ENCODE data around the gene SLF2.
A peak's percentile ranks its signal among the peaks of the same experiment; 100 is the strongest.

SLF2 gene, protein sequence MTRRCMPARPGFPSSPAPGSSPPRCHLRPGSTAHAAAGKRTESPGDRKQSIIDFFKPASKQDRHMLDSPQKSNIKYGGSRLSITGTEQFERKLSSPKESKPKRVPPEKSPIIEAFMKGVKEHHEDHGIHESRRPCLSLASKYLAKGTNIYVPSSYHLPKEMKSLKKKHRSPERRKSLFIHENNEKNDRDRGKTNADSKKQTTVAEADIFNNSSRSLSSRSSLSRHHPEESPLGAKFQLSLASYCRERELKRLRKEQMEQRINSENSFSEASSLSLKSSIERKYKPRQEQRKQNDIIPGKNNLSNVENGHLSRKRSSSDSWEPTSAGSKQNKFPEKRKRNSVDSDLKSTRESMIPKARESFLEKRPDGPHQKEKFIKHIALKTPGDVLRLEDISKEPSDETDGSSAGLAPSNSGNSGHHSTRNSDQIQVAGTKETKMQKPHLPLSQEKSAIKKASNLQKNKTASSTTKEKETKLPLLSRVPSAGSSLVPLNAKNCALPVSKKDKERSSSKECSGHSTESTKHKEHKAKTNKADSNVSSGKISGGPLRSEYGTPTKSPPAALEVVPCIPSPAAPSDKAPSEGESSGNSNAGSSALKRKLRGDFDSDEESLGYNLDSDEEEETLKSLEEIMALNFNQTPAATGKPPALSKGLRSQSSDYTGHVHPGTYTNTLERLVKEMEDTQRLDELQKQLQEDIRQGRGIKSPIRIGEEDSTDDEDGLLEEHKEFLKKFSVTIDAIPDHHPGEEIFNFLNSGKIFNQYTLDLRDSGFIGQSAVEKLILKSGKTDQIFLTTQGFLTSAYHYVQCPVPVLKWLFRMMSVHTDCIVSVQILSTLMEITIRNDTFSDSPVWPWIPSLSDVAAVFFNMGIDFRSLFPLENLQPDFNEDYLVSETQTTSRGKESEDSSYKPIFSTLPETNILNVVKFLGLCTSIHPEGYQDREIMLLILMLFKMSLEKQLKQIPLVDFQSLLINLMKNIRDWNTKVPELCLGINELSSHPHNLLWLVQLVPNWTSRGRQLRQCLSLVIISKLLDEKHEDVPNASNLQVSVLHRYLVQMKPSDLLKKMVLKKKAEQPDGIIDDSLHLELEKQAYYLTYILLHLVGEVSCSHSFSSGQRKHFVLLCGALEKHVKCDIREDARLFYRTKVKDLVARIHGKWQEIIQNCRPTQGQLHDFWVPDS

DNA sequence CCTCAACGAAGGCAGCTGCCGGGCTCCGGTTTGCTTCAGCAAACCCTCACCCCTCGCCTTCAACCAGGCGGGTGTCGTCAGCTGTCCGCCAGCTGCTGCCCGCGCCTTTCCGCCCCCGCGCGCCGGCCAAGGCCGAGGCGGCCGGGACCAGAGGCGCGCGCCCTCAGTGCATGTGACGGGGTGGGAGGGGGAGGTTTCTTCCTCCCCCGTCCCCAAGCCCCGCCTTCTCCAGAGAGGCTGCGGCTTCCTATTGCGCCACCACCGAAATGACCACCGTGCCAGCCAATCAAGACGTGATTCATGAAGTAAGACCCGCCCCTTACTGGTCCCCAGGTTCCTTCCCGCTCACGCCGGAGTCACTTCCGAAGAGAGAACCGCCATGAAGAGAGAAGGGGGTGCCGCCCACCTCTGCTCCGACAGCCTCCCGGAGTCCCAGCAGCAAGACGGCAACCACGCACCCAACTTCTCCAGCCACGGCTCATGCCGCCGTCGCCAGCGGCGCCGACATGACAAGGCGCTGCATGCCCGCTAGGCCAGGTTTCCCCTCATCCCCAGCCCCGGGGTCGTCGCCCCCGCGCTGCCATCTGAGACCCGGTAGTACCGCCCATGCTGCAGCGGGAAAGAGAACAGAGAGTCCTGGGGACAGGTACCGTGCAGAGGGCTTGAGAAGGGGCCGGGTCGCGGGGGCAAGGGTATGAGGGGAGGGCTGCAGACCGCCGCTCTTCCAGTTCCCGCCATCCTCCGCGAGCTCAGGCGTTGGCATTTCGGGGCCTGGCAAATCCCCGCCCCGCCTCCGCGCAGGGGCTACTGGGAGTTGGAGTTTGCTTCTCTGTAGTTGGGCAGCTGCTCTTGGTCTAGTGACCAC is at the start of gene SLF2:
Gene SLF2 (plus strand): TSS at position 359 of the 865 bp plus-strand sequence. CDS start 148 bp downstream, at position 507.
- DNase-seq (ENCODE audit: low spot score) = peak; percentile 91

DNA sequence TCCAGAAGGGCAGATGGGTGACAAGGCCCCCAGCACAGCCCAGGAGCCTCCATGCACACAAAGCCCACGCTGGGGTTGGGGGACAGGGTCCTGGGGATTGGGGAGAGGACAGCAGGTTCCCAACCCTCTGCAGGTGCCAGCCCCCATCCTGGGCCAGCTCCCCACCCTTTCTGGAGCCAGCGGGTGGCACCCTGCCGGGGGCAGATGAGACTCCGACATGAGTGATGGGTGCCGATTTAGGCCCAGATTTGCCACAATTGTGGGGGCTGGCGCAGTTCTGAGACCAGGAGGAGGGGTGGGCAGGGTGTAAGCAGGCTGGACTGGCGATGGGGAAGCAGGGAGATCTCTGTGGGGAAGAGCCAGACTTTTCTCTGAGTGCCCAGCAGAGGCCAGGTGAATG is 49.3 kb upstream of the SLF2 start:
- no peak for DNase-seq (ENCODE audit: low spot score)

GRCh38 chr10:100864036-100864885 is 48.5 kb upstream of the SLF2 start:
- no peak for DNase-seq (ENCODE audit: low spot score)

DNA sequence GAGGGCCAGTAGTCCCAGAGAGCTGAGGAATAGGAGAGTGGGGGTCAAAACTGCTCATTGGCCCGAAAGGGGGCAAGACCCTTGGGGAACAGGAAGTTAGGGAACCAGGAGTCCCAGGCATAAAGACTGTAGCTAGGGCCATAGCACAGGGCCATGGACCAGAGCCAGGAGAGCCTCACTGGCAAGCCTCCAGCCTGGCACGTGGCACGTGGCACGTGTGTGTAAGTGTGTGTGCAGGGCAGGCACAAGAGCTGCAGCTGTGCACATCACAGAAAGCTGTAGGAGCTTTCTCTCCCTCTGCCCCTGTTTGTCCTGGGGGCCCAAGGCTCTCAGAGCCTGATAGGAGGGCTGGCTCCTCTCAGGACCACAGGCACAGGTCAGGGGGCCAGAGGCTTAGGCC is 47.8 kb upstream of the SLF2 start:
- DNase-seq (ENCODE audit: low spot score) = no peak

GRCh38 chr10:100866010-100866409 is 46.8 kb upstream of the SLF2 start:
- no peak for DNase-seq (ENCODE audit: low spot score)

- no peak for DNase-seq (ENCODE audit: low spot score)
Observed at GRCh38 chr10:100866575-100867098, 46.1 kb upstream of the SLF2 start.

DNA sequence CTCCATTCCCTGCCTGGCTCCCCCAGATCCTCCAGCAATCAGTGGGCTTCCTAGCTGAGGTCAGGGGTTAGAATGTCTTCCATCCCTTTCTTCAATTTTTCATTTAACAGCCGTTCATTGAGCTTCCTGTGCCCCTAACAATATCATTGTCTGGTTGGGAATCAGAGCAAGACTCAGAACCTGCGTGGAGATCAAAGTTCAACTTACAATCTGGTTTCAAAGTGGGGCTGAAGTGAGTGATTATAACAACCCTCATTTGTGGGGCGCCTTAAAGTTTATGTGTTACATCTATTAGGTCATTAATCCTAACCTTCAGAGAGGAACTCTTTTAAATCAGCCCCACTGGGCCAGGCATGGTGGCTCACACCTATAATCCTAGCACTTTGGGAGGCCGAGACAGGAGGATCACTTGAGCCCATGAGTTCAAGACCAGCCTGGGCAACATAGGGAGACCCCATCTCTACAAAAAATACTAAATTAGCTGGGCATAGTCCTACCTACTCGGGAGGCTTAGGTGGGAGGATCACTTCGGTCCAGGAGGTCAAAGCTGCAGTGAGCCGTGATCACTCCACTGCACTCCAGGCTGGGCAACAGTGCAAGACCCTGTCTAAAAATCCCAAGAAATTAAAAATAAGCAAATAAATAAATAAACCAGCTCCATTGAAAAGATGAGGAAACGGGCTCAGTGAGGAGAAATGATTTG is 45.4 kb upstream of the SLF2 start:
- DNase-seq (ENCODE audit: low spot score) = no peak

- DNase-seq (ENCODE audit: low spot score) = no peak
Observed at GRCh38 chr10:100868382-100868781, 44.4 kb upstream of the SLF2 start.

GRCh38 chr10:100869399-100869798 is 43.4 kb upstream of the SLF2 start:
- no peak for DNase-seq (ENCODE audit: low spot score)

DNA sequence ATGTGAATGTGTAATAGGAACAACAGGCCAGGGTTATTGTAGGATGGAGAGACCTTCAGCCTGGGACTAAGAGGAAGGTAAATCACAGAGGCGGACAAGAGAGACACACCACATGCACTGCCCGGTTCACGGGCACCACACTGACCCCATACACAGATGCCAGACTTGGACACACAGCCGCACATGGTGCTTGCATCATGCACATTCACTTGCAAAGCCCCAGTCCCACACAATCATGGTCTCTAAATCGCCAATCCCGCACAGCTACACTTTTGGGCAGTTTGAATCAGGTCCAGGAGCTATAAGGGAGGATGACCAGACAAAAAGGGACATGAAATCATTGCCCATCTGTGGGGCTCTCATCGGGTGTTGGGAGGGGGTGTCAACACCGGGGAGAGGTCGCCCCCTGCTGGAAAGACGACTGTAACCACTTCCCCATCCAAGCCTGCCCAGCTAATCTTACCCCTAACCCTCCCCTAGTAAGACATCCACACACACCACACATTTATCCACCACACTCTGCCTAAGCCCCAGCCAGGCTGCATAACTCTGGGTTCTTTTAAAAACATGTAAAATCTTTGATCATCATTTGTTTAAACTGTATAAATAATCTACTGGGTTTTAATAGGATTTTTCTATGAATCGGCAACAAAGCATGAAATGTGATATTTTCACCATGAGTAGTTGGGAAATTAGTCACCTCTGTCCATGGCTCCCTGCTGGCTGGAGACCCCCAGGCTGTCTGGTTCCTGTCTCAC is 40.5 kb upstream of the SLF2 start:
- peak; percentile 9 for DNase-seq (ENCODE audit: low spot score)

DNA sequence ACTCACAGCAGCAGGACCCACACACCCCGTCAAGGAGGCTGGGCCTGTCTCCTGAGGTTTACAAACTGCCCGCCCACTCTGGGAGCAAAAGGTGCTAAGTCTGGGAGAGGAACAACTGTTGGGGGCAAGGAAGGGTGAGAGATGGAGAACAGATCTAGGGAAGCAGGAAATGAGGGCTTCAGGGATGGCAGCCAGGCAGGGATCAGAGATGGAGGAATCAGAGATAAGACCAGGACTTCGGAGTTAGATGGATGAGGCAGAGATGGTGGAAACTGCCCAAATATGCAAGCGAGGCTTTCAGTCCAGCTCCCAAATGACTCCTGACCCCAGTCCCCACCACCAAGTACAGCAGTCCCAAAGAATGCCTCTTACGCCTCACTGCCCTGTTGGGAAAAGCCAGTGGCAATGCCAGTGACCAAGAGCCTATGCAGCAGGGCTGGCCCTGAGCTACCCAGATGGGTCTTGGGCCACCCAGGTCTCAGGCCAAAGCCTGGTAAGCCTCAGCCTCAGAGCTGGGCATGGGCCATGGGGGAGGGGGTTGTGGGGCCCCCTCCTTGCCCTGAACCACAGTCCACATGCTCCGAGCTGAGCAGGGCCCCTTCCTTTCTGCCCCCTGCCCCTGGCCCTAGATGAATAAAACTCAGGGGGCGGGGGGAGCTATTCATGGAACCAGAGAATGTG is 39.5 kb upstream of the SLF2 start:
- DNase-seq (ENCODE audit: low spot score) = no peak

GRCh38 chr10:100873827-100874326 is 38.9 kb upstream of the SLF2 start:
- no peak for DNase-seq (ENCODE audit: low spot score)

GRCh38 chr10:100874702-100875483 is 37.9 kb upstream of the SLF2 start:
- DNase-seq (ENCODE audit: low spot score) = no peak

DNA sequence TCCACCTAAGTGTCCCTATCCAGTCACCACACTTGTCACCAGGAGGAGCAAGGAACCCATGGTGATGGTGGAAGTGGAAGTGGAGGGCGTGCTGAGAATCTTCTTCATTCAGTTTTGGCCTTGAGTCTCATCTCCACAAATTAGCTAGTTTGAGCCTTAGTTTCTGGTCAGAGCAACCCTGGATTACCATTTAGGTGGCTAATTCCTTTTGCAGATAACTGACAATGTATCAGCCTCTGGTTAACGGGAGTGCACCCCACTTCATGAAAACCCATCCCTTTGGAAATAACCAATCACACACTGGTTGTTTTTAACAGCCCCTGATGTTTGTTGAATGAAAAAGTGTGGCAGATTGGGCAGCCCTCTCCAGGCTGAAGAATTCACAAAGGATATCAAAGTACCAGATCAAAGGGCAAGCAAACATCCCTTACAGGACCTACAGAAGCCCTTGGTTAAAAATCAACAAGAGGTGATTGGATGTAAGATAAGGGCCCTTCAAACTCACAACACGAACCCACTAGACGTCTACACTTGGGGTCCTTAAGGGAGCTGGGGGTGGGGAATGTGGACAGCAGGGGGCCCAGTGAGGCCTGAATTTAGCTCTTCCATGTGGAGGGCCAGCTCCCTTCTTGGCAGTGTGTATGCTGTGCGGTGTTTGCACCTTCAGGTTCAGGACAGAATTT is 37.1 kb upstream of the SLF2 start:
- no peak for DNase-seq (ENCODE audit: low spot score)

DNA sequence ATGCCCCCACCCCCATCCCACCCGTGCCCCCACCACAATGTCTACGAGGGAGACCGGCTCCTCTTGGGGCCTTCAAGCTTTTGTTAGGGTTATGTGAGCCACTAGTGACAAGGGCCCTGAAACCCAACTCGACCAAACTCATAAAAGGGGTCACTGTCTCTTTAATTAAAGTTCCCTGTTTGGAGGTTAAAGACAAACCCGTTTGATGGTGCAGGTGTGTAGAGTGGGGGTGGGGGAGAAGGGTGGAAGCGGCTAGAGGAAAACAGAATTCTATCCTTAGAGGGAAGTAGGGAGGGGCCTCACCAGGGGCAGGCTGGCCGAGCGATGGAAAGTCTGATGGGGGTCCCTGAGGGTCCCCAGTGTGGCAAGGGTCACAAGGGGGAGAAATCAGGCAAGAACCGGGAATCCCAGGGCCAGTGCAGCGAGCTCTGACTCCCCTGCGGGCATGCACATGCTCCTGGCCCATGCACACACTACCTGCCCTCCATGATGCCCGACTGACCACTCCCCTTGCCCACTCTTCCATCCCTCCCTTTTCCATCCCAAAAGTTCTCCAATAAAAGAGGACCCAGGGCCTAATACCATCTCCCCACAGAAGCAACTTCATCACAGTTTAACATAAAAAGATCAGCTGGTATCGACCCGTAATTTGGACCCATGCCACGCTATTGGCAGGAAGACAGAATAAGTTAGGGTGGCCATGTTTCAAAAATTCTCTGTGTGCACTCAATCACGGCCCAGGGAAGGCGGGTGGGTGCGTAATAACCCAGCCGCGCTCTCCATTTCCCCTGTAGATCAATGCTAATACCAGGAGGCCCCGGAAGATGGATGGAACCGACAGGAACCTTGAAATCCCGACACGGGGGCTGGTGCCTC is 35.9 kb upstream of the SLF2 start:
- DNase-seq (ENCODE audit: low spot score) = no peak

- no peak for DNase-seq (ENCODE audit: low spot score)
Observed at GRCh38 chr10:100877461-100877850, 35.3 kb upstream of the SLF2 start.

Measured in hematopoietic multipotent progenitor cell treated with erythropoietin and hydrocortisone succinate and interleukin-3 and kit ligand, for 17 days (in vitro differentiated cells).